HG03139 (cell line): ENCODE measurements around the gene LTB.
"Not testable (repeated sequence)": the region's sequence is repeated elsewhere in the genome, so short reads cannot be mapped to it uniquely, and the experiment has no call there.

Source experiments
- ATAC-seq: cut with Tn5 transposase; IDR thresholded peaks from one replicate; pipeline ENCODE4 v1.9.1; 2021; ENCODE audit not compliant: unreplicated experiment

Gene LTB

DNA sequence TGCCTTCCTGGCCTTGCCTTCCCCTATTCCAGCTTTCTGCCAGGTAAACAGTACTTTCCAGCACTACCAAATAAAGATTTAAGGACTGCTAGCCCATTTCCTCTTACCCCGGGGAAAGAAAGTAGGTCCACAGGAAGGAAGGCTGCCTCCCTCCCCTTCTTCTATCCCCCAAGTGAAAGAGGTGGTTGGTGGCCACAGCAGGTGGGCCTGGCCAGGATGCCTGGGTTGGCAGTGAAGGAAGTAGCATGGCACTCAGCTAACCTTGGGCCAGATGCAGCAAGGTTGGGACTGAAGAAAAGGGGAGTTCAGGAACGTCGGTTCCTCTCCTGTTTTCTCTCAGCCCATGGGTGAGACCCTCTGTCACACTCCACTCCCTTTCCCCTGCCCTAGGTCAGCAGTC lies 25.9 kb downstream of the LTB start:
- no peak for ATAC-seq

DNA sequence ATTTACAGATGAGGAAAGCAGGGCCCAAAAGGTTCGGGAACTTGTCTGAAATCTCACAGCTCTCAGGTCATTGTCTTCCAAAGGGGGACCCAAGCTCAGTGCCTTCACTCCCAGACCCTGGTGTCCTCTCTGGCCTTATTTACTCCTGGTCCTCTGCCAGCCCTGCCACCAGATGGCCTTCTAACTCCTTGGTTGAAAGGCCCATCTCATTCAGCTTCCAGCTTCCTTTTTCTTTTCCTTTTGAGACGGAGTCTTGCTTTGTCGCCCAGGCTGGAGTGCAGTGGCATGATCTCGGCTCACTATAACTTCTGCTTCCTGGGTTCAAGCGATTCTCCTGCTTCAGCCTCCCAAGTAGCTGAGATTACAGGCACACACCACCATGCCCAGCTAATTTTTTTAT lies 30.9 kb downstream of the LTB start:
- ATAC-seq: not testable (repeated sequence)

DNA sequence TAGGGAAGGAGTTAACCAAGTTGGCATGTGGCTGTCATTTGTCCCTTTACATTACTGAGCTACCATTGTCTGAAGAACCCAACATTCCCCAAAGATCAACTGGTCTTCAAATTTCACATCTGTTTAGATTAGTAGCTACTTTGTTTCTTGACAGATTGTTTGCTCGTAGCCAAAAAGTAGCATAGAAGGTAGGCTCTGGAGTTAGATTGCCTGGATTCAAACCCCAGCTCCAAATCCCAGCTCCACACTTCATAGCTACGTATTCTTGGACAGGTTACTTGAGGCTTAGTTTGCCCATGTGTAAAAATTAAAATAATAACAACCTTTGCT lies 33.7 kb downstream of the LTB start:
- ATAC-seq: no peak

DNA sequence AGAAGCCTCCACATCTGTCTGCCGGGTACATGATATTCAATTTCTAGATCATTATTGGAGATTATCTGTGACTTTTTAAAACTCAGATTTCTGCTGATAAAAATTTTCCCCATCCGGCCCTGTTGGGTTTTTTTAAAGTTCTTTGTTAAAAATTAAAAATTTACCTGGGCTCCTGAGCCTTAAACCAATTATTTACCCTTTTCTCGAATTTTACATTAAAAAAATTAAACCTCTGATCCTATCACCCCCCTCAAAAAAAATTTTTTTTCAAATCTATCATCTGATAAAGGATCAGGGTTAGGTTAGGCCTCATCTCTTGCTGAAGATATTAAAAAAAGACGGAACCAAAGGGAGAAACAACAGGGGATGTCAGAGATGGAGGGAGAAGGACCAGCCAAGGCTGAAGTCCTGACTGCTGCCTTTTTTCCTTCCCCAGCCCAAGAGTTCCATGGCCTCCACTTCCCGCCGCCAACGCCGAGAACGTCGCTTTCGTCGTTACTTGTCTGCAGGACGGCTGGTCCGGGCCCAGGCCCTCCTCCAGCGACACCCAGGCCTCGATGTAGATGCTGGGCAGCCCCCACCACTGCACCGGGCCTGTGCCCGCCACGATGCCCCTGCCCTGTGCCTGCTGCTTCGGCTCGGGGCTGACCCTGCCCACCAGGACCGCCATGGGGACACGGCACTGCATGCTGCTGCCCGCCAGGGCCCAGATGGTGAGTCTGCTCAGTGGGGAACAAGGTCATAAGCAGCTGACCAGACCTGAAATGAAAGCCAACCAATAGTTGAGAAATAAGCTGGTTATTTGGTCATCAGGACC lies 34.3 kb downstream of the LTB start:
- ATAC-seq: no peak

DNA sequence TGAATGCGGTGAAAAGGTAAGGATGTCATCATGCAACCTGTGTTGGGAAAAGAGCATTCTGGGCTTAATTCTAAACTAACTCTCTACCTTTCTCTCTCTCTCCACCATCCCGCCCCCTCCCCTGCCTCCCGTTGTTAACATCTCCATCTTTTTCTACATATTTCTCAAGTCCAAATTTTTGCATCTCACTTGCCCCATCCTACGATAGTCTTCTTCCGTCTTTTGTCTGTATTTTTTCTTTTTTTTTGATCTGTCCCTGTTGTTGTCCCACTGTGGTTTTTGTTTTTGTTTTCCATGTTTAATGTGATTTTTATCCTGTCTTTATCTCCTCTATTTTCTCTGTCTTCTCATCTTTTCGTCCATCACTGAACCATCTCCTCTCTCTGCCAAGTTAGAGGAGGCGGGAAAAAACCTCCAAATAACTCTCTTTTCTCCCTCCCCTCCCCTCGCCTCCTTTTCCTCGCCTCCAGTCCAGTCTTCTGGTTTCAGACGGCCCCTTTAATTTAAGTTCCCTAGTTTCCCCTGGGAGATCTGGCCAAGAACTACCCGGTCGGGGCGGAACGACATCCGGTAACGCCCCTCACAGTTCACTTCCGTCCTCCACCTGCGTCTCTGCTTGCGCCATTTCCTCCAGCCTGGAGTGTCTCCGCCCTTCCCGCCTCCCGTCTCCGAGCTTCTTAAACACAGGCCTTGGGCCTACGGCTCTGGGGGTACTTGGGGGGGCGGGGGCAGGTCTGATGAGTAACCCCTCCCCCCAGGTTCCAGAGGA lies 35.1 kb downstream of the LTB start, which contains the start of gene NFKBIL1:
Gene NFKBIL1, plus strand, starts transcription at position 651 of the 769 bp plus-strand sequence. Its CDS starts 87 bp downstream, at position 738.
- peak; percentile 45 for ATAC-seq

DNA sequence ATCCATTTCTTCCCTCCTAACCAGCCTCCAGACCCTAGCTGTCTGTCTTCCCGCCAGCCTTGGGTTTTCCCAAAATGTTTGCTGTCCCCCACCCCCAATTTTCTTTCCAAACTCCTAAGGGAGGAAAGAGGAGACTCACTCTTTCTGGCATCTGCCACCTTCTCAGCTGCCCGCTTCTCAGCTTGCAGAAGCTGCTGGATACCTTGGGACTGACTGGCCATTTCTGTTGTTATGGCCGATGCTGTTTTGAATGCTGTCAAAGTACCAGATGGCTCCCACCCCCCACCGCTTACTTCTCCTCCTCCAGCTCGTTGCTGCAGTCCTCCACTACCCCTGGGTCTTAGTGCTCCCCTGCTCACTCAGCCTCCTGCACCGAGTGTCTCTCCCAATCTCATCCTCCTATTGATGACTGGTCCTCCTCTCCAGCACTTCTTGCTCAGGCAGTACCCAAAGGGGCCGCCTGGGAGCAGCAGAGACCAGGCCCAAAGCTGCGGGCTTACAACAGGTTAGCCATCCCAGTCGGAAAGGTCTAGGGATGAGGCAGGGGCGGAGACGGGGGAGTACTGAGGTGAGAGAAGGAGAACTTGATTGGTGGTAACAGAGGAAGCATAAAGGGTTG lies 35.8 kb downstream of the LTB start, which contains the start of gene ATP6V1G2:
Gene ATP6V1G2, minus strand, starts transcription at position 270 of the 619 bp plus-strand sequence. Its CDS starts 49 bp downstream, at position 221.
- ATAC-seq: peak; percentile 37

DNA sequence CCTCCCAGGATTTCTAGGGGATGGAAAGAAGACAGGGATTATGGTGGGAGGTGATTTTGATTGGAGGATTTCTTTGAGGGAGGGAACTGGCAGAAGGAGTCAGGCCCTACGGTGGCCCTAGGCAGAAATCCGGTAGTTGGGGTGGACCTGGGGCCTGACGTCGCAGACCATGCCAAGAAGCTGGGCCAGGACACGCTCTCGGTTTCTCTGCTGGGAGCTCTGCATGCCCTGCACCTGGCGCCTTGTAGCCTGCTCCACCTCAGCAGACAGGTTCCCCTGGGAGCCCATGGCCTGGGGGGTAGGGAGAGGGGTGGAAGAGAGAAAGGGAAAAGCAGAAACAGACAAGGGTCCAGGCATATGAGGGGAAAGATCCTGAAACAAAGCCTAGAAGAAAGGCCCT lies 36.9 kb downstream of the LTB start:
- no peak for ATAC-seq

DNA sequence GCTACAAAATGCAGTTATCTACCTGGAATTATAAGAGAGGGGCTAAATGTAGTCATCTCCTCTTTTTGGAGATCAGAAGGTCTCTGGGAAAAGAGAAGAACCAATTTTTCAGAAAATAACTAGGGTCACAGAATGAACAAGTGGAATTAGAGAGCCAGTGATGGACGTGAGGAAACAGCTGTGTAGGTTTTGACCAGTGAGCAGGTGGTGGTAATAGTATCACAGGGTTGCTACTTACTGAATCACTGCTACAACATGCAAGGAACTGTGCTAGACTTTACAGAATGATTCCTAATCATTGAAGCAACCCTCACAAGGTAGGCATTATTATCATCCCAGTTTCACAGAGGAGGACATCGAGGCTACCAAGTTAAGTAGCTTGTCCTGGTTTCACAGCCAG lies 37.5 kb downstream of the LTB start:
- no peak for ATAC-seq

DNA sequence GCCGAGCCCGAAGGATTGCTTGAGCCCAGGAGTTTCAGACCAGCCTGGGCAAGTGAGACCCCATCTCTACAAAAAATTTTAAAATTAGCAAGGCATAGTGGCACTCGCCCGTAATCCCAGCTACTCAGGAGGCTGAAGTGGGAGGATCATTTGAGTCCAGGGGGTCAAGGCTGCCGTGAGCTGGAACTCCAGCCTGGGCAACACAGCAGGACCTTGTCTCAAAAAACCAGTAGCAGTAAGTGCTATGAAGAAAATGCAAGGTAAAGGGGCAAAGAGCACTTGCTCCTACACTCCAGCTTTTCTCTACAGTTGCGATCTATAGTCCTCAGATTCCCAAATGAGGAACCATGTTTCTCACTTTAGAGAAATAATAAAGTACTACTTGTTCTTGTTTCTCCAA lies 38.6 kb downstream of the LTB start:
- no peak for ATAC-seq

DNA sequence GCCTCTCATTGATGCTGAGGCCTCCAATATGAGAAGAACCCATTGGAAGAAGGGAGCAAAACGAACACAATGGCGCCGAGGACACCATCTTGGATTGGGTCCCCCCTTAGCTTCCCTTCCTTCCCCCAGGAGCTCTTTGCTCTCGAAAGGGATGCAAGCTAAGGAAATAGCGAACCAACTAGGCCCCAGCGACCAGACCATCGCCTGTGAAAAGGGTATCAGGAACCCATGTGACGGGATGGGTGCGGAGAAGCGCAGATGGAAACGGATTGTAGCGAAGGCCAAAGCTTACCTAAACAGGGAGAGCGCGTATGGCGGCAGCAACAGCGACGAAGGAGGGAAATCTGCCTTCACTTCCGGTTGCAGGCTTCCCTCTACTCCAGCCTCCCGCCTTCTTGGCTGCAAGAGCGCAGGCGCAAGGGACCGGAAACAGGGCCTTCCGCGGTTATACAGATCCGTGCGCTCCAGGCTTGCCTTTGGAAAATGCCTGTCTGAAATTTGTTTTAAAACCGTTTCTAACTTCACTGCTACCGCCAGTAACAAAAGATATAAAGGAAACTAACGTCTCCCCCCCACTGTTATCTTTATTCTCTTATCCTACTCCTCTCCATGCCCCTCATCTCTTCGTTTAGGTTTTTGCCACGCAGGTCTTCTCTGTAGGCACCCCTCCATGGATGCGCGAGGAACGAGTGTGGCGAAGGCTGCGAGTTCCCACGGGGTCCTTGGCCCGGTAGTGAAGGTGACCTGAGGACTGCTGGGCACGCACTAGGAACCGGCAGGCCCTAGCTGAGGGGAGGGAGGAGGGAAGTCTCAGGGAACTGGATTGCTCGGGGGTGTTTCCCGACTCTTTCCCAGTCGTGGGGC lies 40.3 kb downstream of the LTB start, which contains the start of gene DDX39B:
Gene DDX39B, minus strand, starts transcription at position 346 of the 864 bp plus-strand sequence. CDS start 1,471 bp downstream, outside the sequence.
- peak; percentile 42 for ATAC-seq

DNA sequence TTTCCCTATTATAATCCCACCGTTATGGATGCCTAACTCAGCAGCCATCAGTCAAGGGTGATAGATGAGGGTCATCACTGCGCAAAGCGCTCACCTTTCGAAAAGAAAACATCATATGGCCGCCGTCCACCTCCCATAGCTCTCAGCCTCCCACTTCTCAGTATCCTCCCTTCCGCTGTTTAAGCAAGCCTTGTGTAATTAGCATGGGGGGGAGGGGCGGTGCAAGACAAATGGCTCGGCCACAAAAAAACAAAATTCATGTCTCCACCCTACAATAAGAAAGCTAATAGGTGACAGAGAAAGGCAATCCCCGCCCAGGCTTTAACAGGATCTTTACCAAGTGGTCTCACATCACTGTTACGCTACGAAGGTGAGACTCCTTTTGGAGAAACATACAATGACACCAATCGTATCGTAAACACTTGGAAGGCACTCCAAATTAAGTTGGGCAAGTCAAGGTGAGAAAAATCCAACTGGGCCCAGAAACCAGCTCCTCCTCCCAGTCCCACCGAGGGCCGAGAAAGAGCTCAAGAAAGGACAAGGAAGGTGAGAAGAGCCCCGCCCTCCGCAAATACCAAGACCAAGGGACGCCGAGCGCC lies 41.1 kb downstream of the LTB start:
- peak; percentile 6 for ATAC-seq

DNA sequence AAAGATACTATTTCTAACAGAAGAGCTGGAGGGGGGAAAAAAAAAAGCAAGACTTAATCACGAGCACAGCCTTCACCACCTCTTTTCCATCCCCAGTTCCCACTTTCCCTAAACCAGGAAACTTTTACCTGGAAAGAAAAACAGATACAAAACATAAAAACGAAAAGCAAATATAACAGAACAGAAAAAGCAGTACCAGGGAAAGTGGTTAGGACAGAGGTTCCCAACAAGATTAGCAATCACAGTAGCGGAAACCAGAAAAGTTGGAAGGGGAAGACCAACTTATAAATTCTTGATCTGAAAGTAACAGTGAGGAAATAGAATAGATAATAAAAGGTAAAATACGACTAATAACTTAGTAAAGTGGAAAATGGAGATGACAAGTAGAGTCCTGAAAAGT lies 41.6 kb downstream of the LTB start:
- no peak for ATAC-seq

DNA sequence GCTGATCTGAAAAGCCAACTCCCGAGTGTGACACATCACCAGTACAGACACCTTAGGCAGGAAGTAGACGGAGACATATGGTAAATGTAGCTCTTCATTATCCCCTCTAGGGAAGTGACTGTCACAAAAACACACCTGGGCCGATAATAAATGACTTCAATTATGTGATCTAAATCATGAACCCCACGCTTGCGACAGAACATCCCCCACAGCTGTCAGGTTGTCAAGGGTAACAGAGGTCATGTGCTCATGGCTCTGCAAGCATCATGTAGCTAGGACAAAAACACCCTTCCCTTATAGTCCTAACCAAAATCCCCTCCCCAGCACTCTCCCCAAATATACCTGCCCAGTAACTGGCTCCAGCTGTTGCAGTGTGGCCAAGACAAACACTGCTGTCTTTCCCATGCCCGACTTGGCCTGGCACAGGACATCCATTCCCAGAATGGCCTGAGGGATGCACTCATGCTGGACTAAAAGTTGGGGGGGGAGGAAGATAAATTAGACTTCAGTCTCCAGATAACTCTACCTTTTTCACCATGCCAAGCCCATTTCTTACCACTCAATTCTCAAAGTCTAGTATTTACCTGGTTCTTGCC lies 43.3 kb downstream of the LTB start:
- ATAC-seq: no peak

DNA sequence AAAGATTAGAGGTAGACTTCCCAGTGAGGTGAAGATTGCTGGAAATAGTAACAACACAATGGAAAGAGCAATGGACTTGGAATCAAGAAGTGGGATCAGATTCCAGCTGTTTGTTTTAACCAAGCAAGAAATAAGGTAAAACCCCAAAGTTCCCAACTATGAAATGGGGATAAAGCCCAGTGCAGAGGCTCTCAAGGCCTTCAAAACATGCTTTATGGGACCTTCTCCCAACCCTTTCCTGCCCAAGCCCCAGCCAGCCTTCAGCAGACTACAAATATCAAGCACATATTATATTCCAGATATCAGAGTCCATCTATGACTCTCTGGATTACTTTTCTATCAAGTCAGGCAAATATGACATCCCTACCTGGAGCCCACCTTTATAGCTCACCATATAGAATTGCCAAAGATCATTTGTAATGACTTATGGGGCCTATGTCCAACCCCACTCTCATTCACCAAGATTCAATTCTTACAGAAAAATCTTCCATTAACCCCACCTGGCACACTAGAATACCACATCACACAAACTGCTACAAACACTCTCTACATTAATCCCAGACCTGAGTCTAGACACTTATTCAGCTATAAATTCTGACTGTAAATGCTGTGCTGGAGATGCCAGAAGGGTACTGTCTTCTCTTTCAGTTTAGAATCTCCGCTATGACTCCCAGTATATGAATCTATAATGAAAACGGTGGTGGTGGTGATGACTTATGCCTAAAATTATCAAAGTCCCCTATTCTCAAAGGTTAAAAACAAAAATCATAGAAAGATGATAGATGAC lies 46.5 kb downstream of the LTB start:
- ATAC-seq: no peak

DNA sequence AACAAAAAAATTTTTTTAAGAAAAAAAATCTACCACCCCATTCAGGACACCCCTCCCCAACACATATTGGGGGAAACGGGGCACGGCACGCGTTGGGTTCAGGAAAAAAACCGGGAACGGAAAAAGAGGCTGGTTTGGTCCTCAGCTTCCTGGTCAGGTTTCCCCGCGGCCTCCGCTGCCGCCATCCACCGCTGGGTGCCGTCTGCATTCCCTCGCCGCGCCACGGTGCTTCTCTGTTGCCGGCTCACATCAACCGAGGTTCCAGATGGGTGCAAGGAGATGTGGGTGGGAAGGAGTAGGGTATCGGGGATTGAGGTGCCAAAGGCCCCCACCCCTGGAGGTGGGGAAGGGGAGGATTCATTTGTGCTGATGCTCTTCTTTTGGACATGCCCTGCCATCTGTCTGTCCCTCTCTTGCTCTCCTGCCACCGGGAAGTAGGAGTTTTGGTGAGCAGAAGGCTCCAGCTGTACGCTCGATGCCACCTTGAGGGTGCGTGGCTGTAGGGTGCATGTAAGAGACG lies 47.6 kb downstream of the LTB start:
- ATAC-seq: no peak

DNA sequence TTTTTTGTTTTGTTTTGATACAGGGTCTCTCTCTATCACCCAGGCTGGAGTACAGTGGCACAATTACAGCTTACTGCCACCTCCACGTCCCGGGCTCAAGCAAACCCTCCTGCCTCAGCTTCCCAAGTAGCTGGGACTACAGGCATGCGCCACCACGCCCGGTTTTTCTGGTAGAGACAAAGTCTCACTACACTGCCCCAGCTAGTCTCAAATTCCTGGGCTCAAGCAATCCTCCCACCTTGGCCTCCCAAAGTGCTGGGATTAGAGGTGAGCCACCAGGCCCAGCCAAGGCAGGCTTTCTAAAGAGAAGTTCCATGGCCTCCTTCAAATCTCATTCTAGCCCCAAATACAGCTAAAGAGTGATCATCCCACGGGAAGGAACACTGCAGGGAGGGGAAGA lies 48.2 kb downstream of the LTB start:
- no peak for ATAC-seq

DNA sequence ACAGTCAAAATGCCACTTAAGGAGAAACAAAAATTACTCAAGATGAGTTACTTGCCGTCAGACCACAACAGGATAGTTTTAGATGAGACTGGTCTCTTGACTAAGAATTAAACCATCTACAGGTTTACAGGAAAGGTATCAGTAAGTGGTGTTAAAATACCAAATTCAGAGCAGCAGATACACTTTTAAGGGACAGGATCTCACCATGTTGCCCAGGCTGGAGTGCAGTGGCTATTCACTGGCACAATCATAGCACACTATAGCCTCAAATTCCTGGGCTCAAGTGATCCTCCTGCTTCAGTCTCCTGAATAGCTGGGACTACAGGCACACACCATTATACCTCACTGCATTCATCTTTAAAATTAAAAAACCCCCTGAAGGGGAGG lies 48.8 kb downstream of the LTB start:
- no peak for ATAC-seq

DNA sequence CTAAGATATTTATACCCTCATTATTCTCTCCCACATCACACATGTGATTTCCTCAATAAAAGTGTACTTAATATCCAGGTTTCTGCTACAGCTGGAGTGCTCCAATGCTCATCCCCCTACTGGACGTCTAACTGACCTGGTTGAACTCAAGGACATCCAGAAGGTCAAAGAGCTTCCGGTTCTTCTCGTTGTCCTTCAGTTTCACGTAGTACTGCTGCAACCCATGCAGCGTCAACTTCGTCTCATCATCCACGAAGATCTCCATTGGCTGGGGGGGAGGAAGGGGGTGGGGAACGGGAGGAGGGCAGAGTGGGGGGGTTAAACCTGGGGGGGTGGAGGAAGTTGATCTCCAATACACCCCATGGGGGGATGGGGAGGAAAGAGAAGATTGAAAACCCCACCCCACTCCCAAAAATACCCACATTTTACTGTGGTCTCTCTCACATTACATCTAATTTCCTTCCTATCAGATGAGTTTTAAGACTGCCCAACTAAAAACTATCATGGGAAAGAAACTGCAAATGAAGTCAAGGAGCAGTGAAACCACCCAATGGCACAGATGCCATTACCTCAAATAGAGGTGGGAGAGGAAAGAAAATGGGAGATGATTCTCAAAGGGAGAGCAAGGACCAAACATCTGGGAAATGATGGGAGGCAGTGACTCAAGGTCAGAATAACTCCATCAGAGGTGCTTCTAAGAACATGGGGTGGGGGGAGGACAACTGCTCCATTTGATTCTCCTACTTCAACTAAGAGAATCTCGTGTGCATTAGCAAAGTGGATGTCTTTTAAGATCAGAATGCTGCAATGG lies 49.4 kb downstream of the LTB start:
- no peak for ATAC-seq
